D721Med (cell line): Measurements from ENCODE around the gene SLC12A8.

ENCODE experiments used
- DNase-seq: peaks from one replicate; pipeline ENCODE4 v3.0.0; 2011; ENCODE audit warnings: low spot score; ENCODE audit not compliant: insufficient read length
- FAIRE-seq: peaks from 2 replicates; lab custom pipeline; 2011; peaks lifted over from hg19 to GRCh38; lab: Jason Lieb, UNC
- TF ChIP-seq, protein P1 (sequence below): IDR thresholded peaks from 2 replicates; pipeline ENCODE4 v1.5.1; 2012; ENCODE audit warnings: mild to moderate bottlenecking, control low read depth; ENCODE audit not compliant: insufficient read depth; ENCODE audit errors: missing control alignments

The SLC12A8 gene

DNA sequence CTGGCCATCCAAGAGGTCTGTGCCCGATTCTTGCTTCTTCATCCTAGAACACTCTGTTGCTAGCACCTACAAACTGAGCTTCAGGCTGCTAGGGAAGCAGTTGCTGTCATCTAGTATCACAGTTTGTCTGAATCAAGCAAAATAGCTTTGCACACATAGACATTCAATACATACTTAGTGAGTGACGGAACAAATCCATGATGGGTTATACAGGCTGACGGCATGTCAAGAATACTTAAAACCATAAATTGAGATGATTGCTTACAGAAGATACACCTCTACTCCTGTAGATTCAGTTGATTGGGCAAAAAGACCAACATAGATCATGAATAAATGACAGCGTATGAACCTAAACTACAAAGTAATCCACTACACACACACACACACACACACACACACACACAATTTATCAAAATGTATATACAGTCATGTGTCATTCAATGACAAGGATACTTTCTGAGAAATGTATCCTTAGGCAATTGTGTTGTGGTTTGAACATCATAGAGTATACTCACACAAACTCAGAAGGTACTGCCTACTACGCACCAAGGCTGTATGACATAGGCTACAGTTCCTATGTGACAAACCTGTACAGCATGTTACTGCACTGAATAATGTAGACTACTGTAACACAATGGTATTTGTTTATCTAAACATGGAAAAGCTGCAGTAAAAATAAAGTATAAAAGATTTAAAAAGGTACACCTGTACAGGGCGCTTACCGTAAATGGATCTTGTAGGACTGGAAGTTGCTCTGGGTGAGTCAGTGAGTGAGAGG, 142.4 kb downstream of the SLC12A8 start:
- FAIRE-seq (no peak), DNase-seq (no peak)
- TF ChIP-seq, protein P1, sequence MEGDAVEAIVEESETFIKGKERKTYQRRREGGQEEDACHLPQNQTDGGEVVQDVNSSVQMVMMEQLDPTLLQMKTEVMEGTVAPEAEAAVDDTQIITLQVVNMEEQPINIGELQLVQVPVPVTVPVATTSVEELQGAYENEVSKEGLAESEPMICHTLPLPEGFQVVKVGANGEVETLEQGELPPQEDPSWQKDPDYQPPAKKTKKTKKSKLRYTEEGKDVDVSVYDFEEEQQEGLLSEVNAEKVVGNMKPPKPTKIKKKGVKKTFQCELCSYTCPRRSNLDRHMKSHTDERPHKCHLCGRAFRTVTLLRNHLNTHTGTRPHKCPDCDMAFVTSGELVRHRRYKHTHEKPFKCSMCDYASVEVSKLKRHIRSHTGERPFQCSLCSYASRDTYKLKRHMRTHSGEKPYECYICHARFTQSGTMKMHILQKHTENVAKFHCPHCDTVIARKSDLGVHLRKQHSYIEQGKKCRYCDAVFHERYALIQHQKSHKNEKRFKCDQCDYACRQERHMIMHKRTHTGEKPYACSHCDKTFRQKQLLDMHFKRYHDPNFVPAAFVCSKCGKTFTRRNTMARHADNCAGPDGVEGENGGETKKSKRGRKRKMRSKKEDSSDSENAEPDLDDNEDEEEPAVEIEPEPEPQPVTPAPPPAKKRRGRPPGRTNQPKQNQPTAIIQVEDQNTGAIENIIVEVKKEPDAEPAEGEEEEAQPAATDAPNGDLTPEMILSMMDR: no peak

DNA sequence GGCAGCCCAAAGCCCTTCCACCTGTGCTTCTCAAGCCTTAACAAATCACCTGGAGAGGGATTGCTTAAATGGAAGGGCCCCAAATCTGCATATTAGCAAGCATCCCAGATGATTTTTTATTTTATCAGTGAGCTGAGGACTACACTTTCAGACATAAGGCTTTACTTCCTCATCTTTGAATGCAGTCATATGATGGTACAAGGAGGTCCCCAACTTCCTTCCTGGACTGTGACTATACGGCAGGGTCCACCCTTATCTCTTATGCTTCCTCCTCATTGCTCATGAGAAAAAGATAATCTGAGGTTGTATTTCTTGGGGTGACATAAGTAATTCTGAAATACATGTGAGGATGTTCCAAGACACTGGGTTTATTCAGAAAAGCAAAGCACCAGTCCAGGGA, 143.1 kb downstream of the SLC12A8 start:
- TF ChIP-seq, protein P1: no peak
- DNase-seq (no peak), FAIRE-seq (no peak)

DNA sequence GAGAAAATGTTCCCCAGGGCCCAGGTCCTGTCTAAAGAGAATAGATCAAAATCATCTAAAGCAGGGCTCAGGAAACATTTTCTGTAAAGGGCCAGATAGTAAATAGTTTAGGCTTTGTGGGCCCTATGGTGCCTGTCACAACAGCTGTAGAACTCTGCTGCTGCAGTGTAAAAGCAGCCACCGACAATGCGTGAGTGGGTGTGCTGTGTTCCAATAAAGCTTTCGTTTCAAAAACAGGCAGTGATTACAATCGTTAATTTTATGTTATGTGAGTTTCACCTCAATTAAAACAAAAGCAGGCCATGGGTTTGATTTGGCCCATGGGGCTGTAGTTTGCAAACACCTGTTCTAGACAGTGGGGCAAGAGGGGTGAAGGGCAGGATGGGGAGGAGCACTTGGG, 144.3 kb downstream of the SLC12A8 start:
- TF ChIP-seq, protein P1: no peak
- FAIRE-seq: no peak

DNA sequence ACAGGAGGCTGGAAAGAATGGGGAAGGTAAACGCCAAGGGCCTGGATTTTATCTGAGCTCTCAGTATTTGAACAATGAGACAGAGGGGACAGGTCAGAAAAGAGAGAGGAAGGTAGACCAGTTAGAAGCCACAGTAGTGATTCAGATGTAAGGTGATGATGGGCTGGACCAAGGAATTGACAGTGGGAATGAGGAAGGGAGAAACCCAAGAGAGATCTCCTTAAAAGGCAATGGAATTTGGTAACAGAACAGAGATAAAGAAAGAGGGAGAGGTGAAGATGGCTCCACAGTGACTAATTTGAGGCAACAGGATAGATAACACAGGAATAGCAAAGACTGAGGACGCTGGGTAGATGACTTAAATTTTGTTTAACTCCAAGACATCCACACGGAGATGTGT, 145.3 kb downstream of the SLC12A8 start:
- FAIRE-seq: no peak
- no peak for DNase-seq
- TF ChIP-seq, protein P1: no peak

More for the DNA sequence above, 144.3 kb downstream of the SLC12A8 start:
- DNase-seq: no peak

DNA sequence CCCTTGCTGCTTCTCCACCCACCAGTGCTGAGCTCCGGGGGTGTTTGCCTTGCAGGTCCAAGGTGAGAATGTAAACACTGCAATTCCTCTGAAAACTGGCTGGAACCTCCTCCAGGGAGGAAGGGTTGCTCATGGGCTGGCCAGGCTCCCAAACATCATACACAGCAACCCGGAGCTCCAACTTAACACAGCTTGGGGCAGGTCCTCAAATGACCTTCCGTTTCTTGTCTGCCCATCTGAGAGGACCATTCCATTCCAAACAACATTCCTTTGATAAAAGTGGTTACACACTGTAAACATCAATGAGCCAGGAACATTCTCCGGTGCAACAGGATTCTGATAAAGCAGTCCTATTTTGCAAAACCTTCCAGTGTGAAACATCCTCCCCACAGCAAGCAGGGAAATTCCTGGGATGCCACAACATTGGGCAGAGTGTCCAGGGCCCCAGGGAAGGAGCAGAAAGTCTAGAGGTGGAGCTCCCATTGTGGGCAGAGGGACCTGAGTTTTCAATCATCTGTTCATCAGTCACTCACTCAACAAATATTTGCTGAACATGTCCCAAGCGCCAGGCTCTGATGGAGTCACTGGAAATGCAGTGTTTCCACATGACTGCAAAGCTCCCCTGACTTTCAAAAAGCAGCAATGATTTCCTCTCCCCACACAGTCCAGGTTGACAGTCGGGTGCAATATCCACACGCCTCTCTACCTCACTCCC, 149.5 kb downstream of the SLC12A8 start:
- DNase-seq (no peak), FAIRE-seq (no peak)
- TF ChIP-seq, protein P1: no peak

DNA sequence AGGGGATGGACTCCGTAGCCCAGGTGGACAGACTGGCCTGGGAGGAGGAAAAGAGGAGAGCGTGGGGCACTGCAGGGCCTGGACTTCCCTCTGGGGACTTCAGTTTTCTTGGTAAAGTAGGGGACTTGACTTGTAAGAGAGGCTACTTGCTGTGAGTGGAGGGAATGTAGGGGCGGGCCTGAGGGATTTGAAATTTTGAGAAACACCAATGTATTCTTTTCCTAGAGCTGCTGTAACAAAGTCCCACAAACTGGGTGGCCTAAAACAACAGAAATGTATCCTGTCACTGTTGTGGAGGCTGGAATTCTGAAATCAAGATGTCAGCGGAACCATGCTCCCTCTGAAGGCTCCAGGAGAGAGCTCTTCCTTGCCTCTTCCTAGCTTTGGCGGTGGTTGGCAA, 150.9 kb downstream of the SLC12A8 start:
- TF ChIP-seq, protein P1: no peak
- FAIRE-seq (no peak), DNase-seq (no peak)

DNA sequence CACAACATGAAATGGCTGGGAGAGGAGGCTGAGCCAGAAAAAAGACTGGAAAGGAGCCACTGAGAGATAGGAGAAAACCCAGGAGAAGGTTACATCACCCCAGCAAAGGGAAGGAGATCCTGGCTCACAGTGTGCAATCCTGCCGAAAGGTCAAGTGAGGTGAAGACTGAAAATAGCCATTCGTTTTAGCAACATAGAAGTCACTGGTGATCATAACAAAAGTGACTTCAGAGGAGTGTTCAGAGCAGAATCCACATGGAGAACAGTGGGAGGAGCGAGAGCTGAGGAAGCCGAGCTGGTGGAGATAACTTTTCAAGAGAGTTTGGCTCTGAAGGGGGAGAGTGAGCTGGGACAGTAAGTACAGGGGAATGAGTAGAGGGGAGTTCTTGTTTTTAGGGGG, 151.4 kb downstream of the SLC12A8 start:
- DNase-seq (no peak), FAIRE-seq (no peak)

More for the DNA sequence above, 151.4 kb downstream of the SLC12A8 start:
- TF ChIP-seq, protein P1: no peak
